Breast epithelium (tissue), 3 donors: ENCODE results near the gene DPYSL4.

Experiments used
- POLR2A ChIP-seq: fragments of 450-650 bp; IDR thresholded peaks from one replicate; pipeline ENCODE4 v1.6.1; 2016; ENCODE audit warnings: antibody characterized with exemption, mild to moderate bottlenecking, moderate library complexity
- TF ChIP-seq, protein P1 (sequence below), 3 donors: fragments of 450-650 bp; IDR thresholded peaks; one replicate each; pipeline ENCODE4 v1.5.1; 2016 to 2017; ENCODE audit warnings: antibody characterized with exemption in 3 of 3, mild to moderate bottlenecking in 3 of 3, moderate library complexity in 3 of 3

DNA sequence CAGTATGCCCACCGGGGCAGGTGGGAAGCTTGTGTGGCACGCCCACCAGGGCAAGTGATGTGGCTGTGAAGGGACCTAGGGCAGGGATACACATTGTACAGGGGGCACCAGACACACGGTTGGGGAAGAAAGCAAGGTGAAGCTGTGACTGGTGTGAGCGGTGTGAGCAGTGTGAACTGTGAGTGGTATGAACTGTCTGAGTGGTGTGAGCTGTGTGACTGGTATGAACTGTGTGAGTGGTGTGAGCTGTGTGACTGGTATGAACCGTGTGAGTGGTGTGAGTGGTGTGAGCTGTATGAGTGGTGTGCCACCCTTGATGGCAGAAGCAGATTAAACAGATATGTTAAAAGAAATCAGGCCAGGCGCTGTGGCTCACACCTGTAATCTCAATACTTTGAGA is 48.1 kb downstream of the DPYSL4 start:
- TF ChIP-seq, protein P1, sequence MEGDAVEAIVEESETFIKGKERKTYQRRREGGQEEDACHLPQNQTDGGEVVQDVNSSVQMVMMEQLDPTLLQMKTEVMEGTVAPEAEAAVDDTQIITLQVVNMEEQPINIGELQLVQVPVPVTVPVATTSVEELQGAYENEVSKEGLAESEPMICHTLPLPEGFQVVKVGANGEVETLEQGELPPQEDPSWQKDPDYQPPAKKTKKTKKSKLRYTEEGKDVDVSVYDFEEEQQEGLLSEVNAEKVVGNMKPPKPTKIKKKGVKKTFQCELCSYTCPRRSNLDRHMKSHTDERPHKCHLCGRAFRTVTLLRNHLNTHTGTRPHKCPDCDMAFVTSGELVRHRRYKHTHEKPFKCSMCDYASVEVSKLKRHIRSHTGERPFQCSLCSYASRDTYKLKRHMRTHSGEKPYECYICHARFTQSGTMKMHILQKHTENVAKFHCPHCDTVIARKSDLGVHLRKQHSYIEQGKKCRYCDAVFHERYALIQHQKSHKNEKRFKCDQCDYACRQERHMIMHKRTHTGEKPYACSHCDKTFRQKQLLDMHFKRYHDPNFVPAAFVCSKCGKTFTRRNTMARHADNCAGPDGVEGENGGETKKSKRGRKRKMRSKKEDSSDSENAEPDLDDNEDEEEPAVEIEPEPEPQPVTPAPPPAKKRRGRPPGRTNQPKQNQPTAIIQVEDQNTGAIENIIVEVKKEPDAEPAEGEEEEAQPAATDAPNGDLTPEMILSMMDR (IDR thresholded peaks at IDR 0.05), result no peak
- no peak for TF ChIP-seq POLR2A
